ENCODE measurements around the gene MINDY2. TPM values are rescaled to one million over a fixed set of nuclear protein-coding genes. Genes with fewer than 3 reads are reported as not detected.

MINDY2 gene, protein sequence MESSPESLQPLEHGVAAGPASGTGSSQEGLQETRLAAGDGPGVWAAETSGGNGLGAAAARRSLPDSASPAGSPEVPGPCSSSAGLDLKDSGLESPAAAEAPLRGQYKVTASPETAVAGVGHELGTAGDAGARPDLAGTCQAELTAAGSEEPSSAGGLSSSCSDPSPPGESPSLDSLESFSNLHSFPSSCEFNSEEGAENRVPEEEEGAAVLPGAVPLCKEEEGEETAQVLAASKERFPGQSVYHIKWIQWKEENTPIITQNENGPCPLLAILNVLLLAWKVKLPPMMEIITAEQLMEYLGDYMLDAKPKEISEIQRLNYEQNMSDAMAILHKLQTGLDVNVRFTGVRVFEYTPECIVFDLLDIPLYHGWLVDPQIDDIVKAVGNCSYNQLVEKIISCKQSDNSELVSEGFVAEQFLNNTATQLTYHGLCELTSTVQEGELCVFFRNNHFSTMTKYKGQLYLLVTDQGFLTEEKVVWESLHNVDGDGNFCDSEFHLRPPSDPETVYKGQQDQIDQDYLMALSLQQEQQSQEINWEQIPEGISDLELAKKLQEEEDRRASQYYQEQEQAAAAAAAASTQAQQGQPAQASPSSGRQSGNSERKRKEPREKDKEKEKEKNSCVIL
- total RNA-seq = 10 to 100 TPM; 10.4 to 36.6 (median 17.0) TPM

GRCh38 chr15:58770857-58771620 lies at the start of gene MINDY2:
TSS of gene MINDY2 (plus strand) at chr15:58771302. CDS start at chr15:58771396, 94 bp downstream.
- ATAC-seq (ENCODE audit: low FRiP score) (peak; percentile 99), DNase-seq (ENCODE audit: low spot score) (peak; percentile 79)
- TF ChIP-seq, protein P1, sequence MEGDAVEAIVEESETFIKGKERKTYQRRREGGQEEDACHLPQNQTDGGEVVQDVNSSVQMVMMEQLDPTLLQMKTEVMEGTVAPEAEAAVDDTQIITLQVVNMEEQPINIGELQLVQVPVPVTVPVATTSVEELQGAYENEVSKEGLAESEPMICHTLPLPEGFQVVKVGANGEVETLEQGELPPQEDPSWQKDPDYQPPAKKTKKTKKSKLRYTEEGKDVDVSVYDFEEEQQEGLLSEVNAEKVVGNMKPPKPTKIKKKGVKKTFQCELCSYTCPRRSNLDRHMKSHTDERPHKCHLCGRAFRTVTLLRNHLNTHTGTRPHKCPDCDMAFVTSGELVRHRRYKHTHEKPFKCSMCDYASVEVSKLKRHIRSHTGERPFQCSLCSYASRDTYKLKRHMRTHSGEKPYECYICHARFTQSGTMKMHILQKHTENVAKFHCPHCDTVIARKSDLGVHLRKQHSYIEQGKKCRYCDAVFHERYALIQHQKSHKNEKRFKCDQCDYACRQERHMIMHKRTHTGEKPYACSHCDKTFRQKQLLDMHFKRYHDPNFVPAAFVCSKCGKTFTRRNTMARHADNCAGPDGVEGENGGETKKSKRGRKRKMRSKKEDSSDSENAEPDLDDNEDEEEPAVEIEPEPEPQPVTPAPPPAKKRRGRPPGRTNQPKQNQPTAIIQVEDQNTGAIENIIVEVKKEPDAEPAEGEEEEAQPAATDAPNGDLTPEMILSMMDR (IDR thresholded peaks at IDR 0.05) = peak in 1 of 3 donors; percentile 37

DNA sequence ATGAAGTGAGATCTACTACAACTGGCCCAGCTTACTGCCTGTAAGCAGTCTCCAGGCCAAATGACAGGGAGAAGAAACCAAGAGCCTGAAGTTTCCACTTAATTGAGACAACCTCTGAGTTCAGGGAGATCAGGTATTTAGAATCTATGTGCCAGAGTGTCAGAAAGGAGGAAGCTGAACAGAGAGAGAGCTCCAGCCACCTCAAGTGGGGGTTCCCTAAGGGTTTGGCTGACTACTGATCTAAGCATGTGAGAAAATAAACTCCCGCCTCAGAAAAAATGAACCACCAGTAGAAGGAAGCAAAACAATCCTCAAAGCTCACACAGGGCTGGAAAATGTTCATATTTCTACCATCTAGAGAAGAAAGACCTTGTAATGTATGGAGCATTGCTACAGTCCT lies 46.6 kb upstream of the MINDY2 start:
- TF ChIP-seq, protein P1 (IDR thresholded peaks at IDR 0.05) = no peak
- no peak for ATAC-seq (ENCODE audit: low FRiP score)
- no peak for DNase-seq (ENCODE audit: low spot score)

GRCh38 chr15:58726867-58727266 lies 44.2 kb upstream of the MINDY2 start:
- TF ChIP-seq, protein P1 (IDR thresholded peaks at IDR 0.05) = no peak
- DNase-seq (ENCODE audit: low spot score) (no peak), ATAC-seq (ENCODE audit: low FRiP score) (no peak)

- peak; percentile 63 for ATAC-seq (ENCODE audit: low FRiP score)
- TF ChIP-seq, protein P1 (IDR thresholded peaks at IDR 0.05) = no peak
- DNase-seq (ENCODE audit: low spot score) = no peak
These were observed 39.2 kb upstream of the MINDY2 start for GRCh38 chr15:58731756-58732535.

DNA sequence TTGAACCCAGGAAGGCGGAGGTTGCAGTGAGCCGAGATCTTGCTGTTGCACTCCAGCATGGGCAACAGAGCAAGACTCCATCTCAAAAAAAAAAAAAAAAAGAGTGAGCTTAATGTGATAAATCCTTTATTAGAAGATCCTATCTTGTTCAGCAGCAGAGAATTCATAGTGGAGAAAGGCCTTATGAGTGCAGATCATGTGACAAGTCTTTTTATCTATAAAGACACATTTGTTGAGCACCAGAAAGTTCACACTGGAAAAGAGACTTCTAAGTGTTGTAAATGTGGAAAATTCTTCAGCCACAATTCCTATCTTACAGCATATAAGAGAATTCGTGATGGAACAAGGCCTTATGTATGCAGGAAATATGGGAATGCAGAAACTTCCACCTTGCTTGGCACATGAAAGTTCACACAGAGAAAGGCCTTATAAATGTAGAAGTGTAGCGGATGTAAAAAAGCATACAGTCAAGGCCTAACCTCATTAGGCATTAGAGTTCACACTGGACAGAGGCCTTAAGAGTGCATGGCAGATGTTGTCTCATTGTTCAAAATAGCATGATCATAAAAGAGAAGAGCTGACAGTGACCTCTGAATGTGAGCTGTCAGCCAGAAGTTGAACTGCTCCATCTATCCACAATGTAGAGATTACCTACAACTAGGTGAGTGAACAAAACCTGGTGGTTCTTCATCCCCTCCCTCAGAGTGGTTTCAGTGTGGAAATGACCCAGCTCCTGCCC lies 38.3 kb upstream of the MINDY2 start:
- DNase-seq (ENCODE audit: low spot score) = no peak
- no peak for ATAC-seq (ENCODE audit: low FRiP score)
- TF ChIP-seq, protein P1 (IDR thresholded peaks at IDR 0.05) = no peak

- TF ChIP-seq, protein P1 (IDR thresholded peaks at IDR 0.05) = no peak
These were observed 36.2 kb upstream of the MINDY2 start for GRCh38 chr15:58734859-58735258.

More at GRCh38 chr15:58734859-58735258, 36.2 kb upstream of the MINDY2 start:
- DNase-seq (ENCODE audit: low spot score) (no peak), ATAC-seq (ENCODE audit: low FRiP score) (no peak)

All from omental fat pad (tissue), 4 donors.